Neural progenitor cell (in vitro differentiated cells): Measurements from ENCODE around the gene GABBR1.

Experiments used
- EZH2 ChIP-seq: fragments of 200-600 bp; sonication (generic); IDR thresholded peaks from 2 replicates; pipeline ENCODE4 v1.6.1; 2017; ENCODE audit warnings: antibody characterized with exemption, mild to moderate bottlenecking, moderate library complexity
- EZH2phosphoT487 ChIP-seq: fragments of 200-600 bp; sonication (generic); IDR thresholded peaks from 2 replicates; pipeline ENCODE4 v1.6.1; 2017; ENCODE audit warnings: antibody characterized with exemption
- TF ChIP-seq, protein P1 (sequence below): fragments of 200-600 bp; sonication (generic); IDR thresholded peaks from 2 replicates; pipeline ENCODE4 v1.5.1; 2017; ENCODE audit warnings: antibody characterized with exemption, mild to moderate bottlenecking

DNA sequence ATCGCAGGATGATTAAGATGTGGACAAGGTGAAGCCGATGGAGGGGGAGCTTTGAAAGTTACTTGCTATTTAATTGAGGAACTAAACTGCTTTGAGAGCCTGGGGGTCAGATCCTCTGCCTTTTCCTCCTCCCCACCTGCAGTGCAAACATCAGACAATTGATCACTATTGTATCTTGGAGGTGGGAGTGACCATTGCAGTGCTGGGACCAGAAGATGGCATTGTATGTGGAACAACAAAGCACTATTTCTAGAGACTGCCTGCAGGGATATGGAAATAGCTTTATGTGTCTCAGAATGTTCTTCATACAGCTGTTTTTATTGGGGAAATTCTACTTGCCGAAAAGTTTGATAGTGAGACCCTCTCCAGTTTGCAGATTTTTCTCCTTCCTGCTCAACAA lies 28.1 kb upstream of the GABBR1 start:
- TF ChIP-seq EZH2 (no peak), EZH2phosphoT487 (no peak)
- TF ChIP-seq, protein P1, sequence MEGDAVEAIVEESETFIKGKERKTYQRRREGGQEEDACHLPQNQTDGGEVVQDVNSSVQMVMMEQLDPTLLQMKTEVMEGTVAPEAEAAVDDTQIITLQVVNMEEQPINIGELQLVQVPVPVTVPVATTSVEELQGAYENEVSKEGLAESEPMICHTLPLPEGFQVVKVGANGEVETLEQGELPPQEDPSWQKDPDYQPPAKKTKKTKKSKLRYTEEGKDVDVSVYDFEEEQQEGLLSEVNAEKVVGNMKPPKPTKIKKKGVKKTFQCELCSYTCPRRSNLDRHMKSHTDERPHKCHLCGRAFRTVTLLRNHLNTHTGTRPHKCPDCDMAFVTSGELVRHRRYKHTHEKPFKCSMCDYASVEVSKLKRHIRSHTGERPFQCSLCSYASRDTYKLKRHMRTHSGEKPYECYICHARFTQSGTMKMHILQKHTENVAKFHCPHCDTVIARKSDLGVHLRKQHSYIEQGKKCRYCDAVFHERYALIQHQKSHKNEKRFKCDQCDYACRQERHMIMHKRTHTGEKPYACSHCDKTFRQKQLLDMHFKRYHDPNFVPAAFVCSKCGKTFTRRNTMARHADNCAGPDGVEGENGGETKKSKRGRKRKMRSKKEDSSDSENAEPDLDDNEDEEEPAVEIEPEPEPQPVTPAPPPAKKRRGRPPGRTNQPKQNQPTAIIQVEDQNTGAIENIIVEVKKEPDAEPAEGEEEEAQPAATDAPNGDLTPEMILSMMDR = no peak
